NCI-H2081 (cell line): ENCODE data around the gene DDX28.
"Not testable (repeated sequence)": the region's sequence is repeated elsewhere in the genome, so short reads cannot be mapped to it uniquely, and the experiment has no call there.

ENCODE experiments used
- DNase-seq, 2 experiments: peaks; one replicate each; lab custom pipeline; 2025; lab: John Stamatoyannopoulos, UW

Gene DDX28

DNA sequence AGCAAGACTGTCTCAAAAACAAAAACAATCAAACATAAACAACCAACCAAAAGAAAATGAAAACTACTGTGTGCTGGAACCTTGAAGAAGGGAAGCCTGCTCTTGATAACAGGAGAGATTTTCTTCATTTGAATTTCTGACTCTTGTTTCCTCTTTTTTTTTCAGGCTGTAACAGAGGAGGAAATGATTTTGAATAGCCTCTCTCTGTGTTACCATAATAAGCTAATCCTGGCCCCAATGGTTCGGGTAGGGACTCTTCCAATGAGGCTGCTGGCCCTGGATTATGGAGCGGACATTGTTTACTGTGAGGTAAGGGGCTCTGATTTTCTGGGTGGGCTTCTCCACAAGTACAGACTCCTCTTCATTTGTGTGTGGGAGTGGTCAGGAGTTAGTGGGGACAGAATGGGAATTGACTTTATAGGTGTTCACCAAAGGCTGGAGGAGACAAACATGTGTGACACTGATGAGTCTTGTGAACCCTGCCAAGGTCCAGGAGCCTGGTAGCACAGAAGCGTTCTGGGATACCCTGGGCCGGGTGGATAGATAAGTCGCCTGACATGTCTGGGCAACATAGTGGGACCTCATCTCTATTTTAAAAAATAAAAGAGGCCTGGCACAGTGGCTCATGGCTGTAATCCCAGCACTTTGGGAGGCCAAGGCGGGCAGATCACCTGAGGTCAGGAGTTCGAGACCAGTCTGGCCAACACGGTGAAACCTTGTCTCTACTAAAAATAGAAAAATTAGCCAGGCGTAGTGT, 15.0 kb upstream of the DDX28 start:
- DNase-seq, result no peak

DNA sequence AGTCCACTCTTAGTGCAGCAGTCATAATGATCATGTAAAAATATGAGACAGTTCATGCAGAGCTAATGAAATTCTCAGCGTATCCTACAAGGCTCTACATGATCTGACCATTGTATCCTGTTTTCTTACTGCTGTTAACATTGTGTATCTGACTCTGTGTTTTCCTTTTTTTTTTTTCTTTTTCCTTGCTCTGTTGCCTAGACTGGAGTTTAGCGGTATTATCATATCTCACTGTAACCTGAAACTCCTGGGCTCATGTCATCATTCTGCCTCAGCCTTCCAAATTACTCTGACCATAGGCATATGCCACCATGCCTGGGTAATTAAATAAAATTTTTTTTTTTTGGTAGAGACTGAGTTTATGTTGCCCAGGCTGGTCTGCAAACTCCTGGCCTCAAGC, 12.2 kb upstream of the DDX28 start:
- no peak for DNase-seq

DNA sequence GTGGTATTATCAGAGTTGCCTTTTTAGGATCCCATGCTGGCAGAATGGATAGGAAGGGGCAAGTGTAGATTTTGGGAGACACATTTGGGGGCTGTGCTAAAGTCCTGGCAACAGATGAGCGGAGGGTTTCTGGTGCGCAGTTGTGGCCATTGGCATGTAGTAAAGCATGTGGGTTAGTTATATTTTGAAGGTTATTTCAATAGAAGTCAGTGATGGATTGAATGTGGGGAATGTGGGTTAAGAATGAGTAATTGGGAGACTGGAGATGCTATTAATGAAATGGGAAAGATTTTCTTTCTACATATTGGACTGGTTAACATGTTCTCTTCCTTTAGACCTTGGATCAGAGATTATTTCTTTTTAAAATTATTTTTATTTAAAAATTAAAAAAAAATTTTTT, 10.1 kb upstream of the DDX28 start:
- no peak for DNase-seq

DNA sequence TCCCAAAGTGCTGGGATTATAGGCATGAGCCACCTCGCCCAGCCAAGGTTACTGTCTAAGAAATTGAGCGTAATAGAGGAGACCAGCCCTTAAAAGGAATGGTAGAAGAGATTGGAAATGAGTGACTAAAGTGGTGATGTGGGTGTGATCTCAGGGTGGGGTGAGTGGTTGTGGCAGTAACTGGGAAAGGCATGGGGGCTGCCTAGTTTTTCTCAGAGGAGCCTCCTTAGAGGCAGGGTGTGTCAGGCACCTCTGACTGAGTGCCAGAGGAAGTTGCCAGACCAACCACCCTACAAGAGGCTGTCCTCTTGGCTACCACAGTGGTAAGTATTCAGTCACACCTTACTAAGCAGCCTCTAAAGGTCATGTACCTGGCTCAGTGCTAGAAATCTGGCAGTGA, 8.9 kb upstream of the DDX28 start:
- no peak for DNase-seq

DNA sequence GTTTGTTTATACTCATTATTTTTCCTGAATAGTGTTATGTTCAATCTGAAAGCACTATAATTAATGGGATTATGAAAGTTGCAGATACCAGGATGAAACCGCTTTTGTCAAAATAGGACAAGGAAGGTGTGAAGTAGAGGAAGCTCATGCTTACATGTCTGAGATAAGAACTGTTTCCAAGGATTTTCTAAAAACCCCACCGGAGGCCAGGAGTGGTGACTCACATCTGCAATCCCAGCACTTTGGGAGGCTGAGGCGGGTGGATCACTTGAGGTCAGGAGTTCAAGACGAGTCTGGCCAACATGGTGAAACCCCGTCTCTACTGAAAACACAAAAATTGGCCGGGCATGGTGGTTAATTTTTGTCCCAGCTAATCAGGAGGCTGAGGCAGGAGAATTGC, 7.1 kb upstream of the DDX28 start:
- not testable (repeated sequence) for DNase-seq

DNA sequence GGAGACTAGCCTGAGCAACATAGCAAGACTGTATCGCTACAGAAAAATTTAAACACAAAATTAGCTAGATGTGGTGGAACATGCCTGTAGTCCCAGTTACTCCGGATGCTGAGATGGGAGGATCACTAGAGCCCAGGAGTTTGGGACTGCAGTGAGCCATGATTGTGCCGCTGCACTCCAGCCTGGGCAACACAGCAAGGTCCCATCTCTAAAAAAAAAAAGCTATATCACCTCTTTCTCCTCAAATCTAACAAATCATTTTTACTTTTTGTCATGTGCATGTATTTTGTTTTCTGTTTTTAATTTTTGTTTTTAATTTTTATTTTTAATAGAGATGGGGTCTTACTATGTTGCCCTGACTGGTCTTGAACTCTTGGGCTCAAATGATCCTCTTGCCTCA, 6.0 kb upstream of the DDX28 start:
- DNase-seq, result no peak

DNA sequence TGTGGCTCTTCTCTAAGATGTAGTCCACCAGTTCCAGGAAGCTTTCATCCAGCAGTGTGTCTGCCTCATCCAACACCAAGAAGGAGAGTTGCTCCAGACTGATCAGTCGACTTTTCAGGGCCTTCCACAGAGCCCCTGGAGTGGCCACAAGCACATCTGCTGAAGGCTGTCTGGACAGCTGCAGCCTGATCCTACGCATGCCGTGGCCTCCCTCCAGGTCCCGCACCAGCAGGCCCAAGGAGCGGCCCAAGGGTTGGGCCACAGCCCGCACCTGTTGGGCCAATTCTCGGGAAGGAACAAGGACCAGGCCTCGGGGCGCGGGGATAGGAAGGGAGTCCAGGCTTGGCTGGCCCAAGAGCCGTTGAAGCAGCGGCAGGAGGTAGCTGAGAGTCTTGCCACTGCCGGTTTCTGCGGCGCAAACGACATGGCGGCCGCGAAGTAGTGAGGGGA, 729 bp downstream of the DDX28 start:
- DNase-seq, result no peak

DNA sequence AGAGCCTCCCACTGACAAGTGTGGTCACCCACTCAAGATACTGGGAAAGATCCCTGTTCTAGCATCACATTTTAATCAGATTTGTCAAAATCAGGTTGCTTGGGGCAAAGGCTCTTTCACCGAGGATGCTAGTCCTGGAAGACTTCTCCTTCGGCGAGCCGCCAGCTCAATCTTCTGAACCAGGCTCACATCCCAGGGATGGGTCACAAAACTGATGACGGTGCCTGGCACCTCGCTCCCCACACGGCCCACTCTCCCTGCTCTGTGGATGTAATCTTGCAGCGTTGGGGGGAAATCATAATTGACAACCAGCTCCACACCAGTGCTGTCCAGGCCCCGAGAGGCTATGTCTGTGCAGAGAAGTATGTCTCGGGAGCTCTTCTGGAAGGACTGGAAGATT, 1.5 kb downstream of the DDX28 start:
- no peak for DNase-seq

DNA sequence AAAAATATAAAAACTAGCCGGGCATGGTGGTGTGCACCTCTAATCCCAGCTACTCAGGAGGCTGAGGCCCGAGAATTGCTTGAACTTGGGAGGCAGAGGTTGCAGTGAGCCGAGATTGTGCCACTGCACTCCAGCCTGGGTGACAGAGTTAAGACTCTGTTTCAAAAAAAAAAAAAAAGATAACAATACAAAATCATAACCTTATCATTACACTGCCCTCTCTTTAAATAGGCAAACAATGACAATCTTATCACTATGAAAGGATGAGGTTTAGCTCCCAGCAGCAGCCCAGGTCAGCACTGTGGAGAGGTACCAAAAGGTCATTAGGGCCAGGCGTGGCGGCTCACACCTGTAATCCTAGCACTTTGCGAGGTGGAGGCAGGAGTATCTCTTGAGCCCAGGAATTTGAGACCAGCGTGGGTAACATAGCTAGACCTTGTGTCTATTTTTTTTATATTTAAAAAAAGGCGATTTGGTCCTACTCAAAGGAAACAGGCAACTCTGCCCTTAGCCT, 3.8 kb downstream of the DDX28 start:
- DNase-seq, result no peak

DNA sequence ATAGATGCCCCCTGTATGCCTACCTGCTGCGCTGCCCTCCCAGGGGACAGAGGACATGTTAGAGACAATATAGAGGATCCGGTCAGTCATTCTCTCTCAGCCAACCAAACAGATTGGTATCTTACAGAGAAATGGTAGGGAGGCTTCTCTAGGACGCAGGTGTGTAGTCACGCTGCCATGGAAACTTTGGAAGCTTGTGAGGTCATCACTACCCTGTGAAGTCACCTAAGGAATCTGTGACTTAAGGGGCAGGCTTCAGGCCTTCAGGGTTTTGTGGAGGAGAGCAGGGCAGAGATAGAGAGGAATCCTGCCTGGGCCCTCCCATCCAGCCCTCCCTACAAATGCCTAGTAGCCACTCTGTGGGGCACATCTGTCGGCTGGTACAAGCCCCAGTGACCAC, 7.4 kb downstream of the DDX28 start, which contains the start of gene DPEP2NB:
TSS of gene DPEP2NB (minus strand) at position 231 of the 400 bp plus-strand sequence. CDS start at position 90, 141 bp downstream.
- DNase-seq, result no peak

DNA sequence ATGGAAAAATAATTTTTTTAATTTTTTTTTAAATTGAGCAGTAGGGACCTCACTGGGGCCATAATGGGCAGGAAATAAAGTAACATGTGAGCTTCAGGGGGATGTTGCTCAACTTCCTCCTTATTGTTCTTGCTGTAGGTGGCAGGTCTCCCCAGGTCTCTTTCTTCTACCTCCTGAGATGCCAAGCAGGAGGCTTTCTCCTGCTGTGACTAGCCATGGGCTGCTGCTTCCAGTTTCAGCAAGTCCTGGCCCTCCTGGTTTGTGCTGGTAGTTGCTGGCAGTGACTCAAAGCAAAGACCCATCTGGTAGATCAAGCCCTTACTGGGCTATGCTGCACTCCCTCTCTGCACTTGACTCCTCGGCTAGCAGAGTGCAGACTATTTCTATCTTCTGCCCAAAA, 9.6 kb downstream of the DDX28 start:
- no peak for DNase-seq

DNA sequence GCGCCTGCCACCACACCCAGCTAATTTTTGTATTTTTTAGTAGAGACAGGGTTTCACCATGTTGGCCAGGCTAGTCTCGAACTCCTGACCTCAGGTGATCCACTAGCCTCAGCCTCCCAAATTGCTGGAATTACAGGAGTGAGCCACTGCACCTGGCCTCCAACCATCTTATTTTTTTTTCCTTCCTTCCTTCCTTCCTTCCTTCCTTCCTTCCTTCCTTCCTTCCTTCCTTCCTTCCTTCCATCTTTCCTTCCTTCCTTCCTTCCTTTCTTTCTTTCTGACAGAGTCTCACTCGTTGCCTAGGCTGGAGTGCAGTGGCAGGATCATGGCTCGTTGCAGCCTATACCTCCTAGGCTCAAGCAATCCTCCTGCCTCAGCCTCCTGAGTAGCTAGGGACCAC, 13.2 kb downstream of the DDX28 start:
- DNase-seq, result not testable (repeated sequence)

DNA sequence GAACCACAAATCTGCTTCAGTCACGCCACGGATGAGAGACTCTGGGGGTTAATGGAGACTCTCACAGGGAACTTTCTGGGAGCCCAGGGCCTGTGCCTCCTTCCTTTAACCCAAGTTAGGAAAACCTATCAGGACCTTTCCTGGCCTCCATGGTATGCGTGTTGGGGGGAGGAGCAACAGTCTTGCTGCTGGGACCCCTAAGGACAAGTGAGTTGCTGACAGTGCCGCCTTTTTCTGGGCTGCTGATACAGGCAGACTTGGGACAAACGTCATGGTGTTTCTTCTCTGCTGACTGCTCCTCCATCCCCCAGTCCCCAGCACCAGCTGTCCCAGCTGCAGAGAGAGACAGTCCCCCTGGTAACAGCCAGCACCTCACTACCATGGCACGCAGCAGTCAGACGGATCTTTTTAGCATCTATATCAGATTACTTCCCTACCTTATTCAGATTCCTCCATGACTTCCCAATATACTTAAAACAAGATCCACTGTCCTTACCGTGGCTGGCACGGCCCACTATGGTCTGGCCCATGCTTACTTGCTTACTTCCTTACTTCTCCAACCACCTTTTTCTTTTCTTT, 13.8 kb downstream of the DDX28 start:
- DNase-seq, result no peak

DNA sequence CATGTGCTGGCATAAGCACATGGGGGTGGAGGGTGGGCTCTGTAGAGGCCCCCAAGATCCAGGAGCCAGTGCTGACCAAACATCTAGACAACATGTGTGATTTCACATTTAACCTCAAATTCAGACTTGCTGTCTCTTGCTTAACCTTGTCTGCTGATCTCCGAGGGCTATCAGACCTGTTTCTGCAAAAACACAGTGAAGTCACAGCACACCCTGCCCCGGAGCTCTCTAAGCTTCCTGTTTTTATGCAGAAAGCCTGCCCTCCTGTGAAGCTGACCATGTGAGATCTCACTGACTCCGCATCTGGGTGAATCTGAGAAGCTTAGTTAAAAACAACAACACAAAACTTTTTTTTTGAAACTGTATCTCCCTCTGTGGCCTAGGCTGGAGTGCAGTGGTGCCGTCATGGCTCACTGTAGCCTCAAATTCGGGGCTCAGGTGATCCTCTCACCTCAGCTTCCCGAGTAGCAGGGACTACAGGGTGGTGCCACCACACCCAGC, 17.2 kb downstream of the DDX28 start:
- no peak for DNase-seq

DNA sequence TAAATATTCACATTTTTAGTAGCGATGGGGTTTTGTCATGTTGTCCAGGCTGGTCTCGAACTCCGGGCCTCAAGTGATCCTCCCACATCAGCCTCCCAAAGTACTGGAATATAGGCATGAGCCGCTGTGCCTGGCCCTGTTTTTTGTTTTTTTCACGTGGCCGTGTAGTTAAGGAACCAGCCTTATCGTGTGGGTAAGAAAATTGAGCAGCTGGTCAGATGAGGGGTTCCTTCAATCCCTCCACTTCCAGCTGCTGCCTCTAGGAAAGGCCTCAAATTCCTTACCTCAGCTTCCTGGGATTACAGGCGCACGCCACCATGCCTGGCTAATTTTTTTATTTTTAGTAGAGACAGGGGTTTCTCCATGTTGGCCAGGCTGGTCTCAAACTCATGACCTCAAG, 17.8 kb downstream of the DDX28 start:
- no peak for DNase-seq

DNA sequence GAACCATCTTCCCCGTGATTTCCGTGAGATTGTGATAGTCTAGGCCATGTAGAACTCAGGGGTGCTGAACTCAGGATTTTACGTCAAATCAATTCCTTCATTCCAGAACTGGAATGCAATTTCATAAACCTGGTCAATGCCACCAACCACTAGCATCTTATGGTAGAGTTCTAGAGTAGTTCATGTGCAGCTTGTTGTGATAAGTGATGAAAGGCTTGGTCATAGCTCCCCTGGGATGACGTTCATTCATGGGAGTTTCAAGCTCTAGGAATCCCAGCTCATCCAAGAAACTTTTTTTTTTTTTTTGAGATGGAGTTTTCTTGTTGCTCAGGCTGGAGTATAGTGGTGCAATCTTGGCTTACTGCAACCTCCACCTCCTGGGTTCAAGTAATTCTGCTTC, 20.0 kb downstream of the DDX28 start:
- no peak for DNase-seq

DNA sequence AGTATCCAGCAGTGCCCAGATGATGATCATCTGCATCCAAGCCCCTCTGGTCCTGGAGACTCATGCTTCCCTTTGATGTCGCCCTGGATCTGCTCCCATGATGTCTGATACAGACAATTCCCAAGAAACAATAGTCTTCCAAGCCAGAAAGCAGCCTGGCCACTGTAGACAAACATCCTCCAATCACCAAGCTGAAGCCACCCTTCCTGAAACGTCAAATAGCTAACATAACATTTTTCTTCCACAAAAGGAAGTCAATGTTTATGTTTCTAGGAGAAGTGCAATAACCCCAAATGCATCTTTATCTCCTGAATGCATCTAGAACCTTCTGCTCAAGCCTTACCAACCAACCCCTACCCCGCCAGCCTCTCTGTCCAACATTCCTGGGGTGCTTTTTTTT, 22.6 kb downstream of the DDX28 start:
- DNase-seq, result no peak

DNA sequence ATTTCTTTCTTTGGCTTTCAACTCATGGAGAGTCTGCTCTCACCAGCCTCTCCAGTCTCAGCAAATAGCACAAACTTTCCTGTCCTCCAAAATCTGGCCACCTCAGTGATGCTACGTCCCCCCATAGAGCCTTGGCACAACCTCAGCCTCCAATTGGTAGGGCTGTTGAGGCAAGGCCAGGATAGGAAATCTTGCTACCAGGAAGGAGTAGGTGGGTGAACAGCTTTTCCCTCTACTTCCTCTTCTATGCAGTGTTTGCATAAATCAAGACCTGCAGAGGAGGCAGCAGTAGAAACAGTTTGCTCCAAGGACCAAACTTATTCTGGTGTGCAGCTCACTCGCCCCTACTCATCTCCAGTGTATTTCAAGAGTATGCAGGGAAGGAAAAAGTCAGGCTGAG, 23.0 kb downstream of the DDX28 start:
- DNase-seq, result no peak

DNA sequence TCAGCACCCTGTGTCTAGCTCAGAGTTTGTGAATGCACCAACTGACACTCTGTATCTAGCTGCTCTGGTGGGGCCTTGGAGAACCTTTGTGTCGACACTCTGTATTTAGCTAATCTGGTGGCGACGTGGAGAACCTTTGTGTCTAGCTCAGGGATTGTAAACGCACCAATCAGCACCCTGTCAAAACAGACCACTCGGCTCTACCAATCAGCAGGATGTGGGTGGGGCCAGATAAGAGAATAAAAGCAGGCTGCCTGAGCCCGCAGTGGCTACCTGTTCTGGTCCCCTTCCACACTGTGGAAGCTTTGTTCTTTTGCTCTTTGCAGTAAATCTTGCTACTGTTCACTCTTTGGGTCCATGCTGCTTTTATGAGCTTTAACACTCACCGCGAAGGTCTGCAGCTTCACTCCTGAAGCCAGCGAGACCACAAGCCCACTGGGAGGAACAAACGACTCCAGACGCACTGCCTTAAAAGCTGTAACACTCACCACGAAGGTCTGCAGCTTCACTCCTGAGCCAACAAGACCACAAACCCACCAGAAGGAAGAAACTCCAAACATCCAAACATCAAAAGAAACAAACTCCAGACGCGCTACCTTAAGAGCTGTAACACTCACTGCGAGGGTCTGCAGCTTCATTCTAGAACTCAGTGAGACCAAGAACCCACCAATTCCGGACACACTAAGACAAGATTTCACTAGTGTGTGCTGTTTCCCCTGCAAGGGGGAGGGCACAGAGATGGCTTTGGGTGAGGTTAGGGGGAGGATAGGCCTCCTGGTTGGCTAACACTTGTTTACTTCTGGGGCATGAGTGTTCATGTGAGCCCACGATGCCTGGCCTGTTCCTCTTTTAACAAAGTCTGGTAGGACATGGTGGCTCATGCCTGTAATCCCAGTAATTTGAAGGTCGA, 24.0 kb downstream of the DDX28 start, which contains the start of gene DPEP2:
TSS of gene DPEP2 (minus strand) at position 706 of the 910 bp plus-strand sequence. CDS start 6,272 bp downstream, outside the sequence.
- DNase-seq, result not testable (repeated sequence)

DNA sequence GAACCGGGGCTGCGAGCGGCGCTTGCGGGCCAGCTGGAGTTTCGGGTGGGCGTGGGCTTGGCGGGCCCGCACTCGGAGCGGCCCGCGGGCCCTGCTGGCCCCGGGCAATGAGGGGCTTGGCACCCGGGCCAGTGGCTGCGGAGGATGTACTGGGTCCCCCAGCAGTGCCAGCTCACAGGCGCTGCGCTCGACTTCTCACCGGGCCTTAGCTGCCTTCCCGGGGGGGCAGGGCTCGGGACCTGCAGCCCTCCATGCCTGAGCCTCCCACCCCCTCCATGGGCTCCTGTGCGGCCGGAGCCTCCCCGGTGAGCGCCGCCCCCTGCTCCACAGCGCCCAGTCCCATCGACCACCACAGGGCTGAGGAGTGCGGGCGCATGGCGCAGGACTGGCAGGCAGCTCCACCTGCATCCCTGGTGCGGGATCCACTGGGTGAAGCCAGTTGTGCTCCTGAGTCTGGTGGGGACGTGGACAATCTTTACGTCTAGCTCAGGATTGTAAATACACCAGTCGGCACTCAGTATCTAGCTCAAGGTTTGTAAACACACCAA, 24.7 kb downstream of the DDX28 start:
- DNase-seq, result not testable (repeated sequence)

DNA sequence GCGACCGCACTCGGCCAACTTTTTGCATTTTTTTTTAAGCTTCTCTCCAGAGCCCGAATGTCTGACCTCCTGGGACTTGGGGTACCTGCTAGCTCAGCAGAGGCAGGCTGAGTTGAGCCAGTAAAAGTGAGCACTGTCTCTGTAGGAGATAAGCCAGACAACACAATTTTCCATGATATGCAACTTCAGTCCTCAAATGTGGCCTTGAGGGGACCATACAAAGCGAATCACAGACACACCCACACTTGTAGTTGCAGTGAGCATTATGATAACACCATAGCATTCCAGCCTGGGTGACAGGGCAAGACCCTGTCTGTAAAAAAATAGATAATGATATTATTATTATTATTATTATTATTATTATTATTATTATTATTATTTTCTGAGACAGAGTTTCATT, 26.4 kb downstream of the DDX28 start:
- no peak for DNase-seq

DNA sequence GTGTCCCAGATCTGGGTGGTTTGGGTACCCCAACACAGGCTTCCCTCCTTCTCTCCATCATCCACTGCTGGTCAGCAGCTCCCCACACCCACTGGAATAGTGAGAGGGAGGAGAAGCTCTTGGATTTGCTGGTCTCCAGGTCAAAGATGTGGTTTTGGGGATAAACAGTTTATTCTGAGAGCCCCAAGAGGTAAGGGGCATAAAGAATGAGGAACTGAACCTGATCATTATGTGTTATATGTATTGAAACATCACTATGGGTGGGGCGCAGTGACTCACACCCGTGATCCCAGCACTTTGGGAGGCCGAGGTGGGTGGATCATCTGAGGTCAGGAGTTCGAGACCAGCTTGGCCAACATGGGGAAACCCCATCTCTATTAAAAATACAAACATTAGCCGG, 27.6 kb downstream of the DDX28 start:
- DNase-seq, result no peak
